ENCODE measurements around the gene CDK6.

The CDK6 gene

GRCh38 chr7:92750447-92750839 is 85.9 kb downstream of the CDK6 start:
- Histone ChIP-seq H4K20me1 (ENCODE audit: insufficient read depth, low read length) (peaks cover 20% of the 10 kb centered on the region), H3K27ac (ENCODE audit: low read length) (no peak overlapping the region), H3K9me3 (ENCODE audit: insufficient read depth, low read length) (no peaks in the 10 kb centered on the region), H3K36me3 (replicated peaks; ENCODE audit: low read depth, low read length) (no peaks in the 10 kb centered on the region), H3K79me2 (ENCODE audit: low read length) (peaks cover 51% of the 10 kb centered on the region), H3K4me1 (ENCODE audit: low read length) (no peaks in the 10 kb centered on the region), H3K27me3 (ENCODE audit: low read depth, low read length) (no peaks in the 10 kb centered on the region), H3K9ac (ENCODE audit: low read length) (no peak overlapping the region), H3K4me3 (ENCODE audit: low read length) (no peak overlapping the region), H2AFZ (ENCODE audit: low read depth, low read length) (no peak overlapping the region), H3K4me2 (ENCODE audit: low read length) (no peak overlapping the region)
- no peak for TF ChIP-seq CTCF (IDR thresholded peaks at IDR 0.05; ENCODE audit: low read depth, low read length)
- no peak for TF ChIP-seq EZH2phosphoT487 (IDR thresholded peaks at IDR 0.05; ENCODE audit: low read depth)

GRCh38 chr7:92749832-92750446 is 86.4 kb downstream of the CDK6 start:
- no peak overlapping the region for H3K4me3 ChIP-seq (ENCODE audit: low read length)
- no peaks in the 10 kb centered on the region for H3K27me3 ChIP-seq (ENCODE audit: low read depth, low read length)
- no peak overlapping the region for H2AFZ ChIP-seq (ENCODE audit: low read depth, low read length)
- no peaks in the 10 kb centered on the region for H3K4me1 ChIP-seq (ENCODE audit: low read length)
- H3K27ac ChIP-seq (ENCODE audit: low read length) = no peak overlapping the region
- H3K79me2 ChIP-seq (ENCODE audit: low read length) = peaks cover 55% of the 10 kb centered on the region
- H3K9ac ChIP-seq (ENCODE audit: low read length) = no peak overlapping the region
- TF ChIP-seq EZH2phosphoT487 (IDR thresholded peaks at IDR 0.05; ENCODE audit: low read depth) = no peak
- TF ChIP-seq CTCF (IDR thresholded peaks at IDR 0.05; ENCODE audit: low read depth, low read length) = no peak
- no peaks in the 10 kb centered on the region for H3K9me3 ChIP-seq (ENCODE audit: insufficient read depth, low read length)
- H3K4me2 ChIP-seq (ENCODE audit: low read length) = no peak overlapping the region
- H4K20me1 ChIP-seq (ENCODE audit: insufficient read depth, low read length) = peaks cover 19% of the 10 kb centered on the region
- H3K36me3 ChIP-seq (replicated peaks; ENCODE audit: low read depth, low read length) = peaks cover 2% of the 10 kb centered on the region

GRCh38 chr7:92749327-92749755 is 87.0 kb downstream of the CDK6 start:
- Histone ChIP-seq H3K27me3 (ENCODE audit: low read depth, low read length) (no peaks in the 10 kb centered on the region), H3K36me3 (replicated peaks; ENCODE audit: low read depth, low read length) (peaks cover 7% of the 10 kb centered on the region), H3K79me2 (ENCODE audit: low read length) (peaks cover 51% of the 10 kb centered on the region), H3K4me2 (ENCODE audit: low read length) (no peak overlapping the region), H3K27ac (ENCODE audit: low read length) (no peak overlapping the region), H2AFZ (ENCODE audit: low read depth, low read length) (no peak overlapping the region), H3K4me3 (ENCODE audit: low read length) (no peak overlapping the region), H3K9me3 (ENCODE audit: insufficient read depth, low read length) (no peaks in the 10 kb centered on the region), H3K4me1 (ENCODE audit: low read length) (no peaks in the 10 kb centered on the region), H3K9ac (ENCODE audit: low read length) (no peak overlapping the region), H4K20me1 (ENCODE audit: insufficient read depth, low read length) (peaks cover 18% of the 10 kb centered on the region)
- no peak for TF ChIP-seq CTCF (IDR thresholded peaks at IDR 0.05; ENCODE audit: low read depth, low read length)
- no peak for TF ChIP-seq EZH2phosphoT487 (IDR thresholded peaks at IDR 0.05; ENCODE audit: low read depth)

GRCh38 chr7:92748495-92748894 is 87.9 kb downstream of the CDK6 start:
- Histone ChIP-seq H3K4me2 (ENCODE audit: low read length) (no peak overlapping the region), H2AFZ (ENCODE audit: low read depth, low read length) (no peak overlapping the region), H3K9ac (ENCODE audit: low read length) (no peak overlapping the region), H3K79me2 (ENCODE audit: low read length) (peaks cover 50% of the 10 kb centered on the region), H3K4me3 (ENCODE audit: low read length) (no peak overlapping the region), H3K4me1 (ENCODE audit: low read length) (no peaks in the 10 kb centered on the region), H3K27ac (ENCODE audit: low read length) (no peak overlapping the region), H3K27me3 (ENCODE audit: low read depth, low read length) (no peaks in the 10 kb centered on the region), H4K20me1 (ENCODE audit: insufficient read depth, low read length) (peaks cover 10% of the 10 kb centered on the region), H3K9me3 (ENCODE audit: insufficient read depth, low read length) (no peaks in the 10 kb centered on the region), H3K36me3 (replicated peaks; ENCODE audit: low read depth, low read length) (peaks cover 7% of the 10 kb centered on the region)
- TF ChIP-seq CTCF (IDR thresholded peaks at IDR 0.05; ENCODE audit: low read depth, low read length) (no peak), EZH2phosphoT487 (IDR thresholded peaks at IDR 0.05; ENCODE audit: low read depth) (no peak)

Data from OCI-LY3 (cell line).